DMS114 treated with DMSO at 0.1 percent for 48 hours (cell line): Measurements from ENCODE around the gene CDCA8.
"Not testable (repeated sequence)": the region's sequence is repeated elsewhere in the genome, so short reads cannot be mapped to it uniquely, and the experiment has no call there.

Experiments
- DNase-seq: peaks from one replicate; lab custom pipeline; 2025; ENCODE audit not compliant: unreplicated experiment; lab: John Stamatoyannopoulos, UW

CDCA8 gene

GRCh38 chr1:37732111-37732780 is 39.9 kb downstream of the CDCA8 start:
- DNase-seq = no peak

GRCh38 chr1:37734629-37735591 is 42.6 kb downstream of the CDCA8 start:
- DNase-seq = no peak

- DNase-seq = not testable (repeated sequence)
Observed at GRCh38 chr1:37737975-37738374, 45.7 kb downstream of the CDCA8 start.

GRCh38 chr1:37738619-37739018 is 46.3 kb downstream of the CDCA8 start:
- DNase-seq = not testable (repeated sequence)

DNA sequence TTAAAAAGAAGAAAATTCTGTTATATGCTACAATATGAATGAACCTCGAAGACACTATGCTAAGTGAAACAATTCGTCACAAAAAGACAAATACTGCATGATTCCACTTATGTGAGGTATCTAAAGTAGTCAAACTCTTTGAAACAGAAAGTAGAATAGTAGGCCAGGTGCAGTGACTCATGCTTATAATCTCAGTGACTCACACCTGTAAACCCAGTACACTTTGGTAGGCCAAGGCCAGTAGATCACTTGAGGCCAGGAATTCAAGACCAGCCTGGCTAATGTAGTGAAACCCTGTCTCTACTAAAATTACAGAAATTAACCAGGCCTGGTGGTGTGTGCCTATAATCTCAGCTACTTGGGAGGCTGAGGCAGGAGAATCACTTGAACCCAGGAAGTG is 46.9 kb downstream of the CDCA8 start:
- DNase-seq = no peak

DNA sequence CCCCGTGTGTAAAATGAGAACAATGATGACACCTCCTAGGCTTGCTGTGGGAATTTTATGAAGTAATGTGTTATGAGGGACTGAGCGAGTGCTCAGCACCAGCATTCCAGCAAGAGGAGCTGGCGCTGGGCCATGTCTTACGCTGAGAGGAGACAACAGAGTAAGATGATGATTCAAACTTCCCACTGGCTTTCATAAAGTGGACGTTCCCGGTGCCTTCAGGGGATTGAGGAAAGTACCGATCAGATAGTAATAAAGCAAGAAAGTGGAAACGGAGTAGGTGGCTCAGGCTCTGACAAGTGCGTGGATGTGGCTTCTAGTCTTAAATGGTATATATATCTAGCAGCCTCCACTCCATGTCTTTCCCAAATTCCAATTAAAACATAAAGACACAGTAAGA is 48.8 kb downstream of the CDCA8 start:
- DNase-seq = no peak

GRCh38 chr1:37741662-37742061 is 49.3 kb downstream of the CDCA8 start:
- DNase-seq = no peak

DNA sequence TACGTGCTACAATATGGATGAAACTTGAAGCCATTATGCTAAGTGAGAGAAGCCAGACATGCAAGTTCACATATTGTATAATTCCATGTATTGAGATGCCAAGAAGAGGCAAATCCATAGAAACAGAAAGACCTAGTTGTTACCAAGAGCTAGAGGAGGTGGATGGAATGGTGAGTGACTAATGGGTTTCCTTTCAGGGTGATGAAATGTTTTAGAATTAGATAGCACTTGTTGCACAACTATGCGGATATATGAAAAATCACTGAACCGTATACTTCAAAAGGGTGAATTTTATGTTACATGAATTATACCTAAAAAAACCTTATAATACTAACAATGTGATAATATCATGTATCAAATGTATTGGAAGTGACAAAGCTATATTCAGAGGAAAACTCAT is 54.5 kb downstream of the CDCA8 start:
- DNase-seq = no peak

GRCh38 chr1:37748565-37748964 is 56.2 kb downstream of the CDCA8 start:
- DNase-seq = no peak

DNA sequence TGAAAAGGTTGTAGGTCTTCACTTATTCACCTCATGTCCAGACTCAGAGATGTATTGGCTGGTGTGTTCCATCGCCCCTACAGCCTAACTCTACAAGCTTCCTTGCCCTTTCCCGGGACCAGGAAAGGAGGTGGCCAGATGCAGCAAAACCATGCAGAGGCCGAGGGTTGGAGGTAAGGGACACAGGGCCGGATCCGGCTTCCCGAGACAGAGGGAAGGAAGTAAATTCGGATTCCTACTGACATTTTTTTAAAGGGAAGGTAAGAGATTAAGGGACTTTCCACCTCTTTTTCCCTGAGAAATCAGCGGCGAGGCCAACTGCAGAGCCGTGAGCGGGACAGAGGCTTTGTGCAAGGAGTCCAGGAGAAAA is 59.9 kb downstream of the CDCA8 start:
- no peak for DNase-seq

GRCh38 chr1:37752583-37753471 is 60.5 kb downstream of the CDCA8 start:
- DNase-seq = no peak

DNA sequence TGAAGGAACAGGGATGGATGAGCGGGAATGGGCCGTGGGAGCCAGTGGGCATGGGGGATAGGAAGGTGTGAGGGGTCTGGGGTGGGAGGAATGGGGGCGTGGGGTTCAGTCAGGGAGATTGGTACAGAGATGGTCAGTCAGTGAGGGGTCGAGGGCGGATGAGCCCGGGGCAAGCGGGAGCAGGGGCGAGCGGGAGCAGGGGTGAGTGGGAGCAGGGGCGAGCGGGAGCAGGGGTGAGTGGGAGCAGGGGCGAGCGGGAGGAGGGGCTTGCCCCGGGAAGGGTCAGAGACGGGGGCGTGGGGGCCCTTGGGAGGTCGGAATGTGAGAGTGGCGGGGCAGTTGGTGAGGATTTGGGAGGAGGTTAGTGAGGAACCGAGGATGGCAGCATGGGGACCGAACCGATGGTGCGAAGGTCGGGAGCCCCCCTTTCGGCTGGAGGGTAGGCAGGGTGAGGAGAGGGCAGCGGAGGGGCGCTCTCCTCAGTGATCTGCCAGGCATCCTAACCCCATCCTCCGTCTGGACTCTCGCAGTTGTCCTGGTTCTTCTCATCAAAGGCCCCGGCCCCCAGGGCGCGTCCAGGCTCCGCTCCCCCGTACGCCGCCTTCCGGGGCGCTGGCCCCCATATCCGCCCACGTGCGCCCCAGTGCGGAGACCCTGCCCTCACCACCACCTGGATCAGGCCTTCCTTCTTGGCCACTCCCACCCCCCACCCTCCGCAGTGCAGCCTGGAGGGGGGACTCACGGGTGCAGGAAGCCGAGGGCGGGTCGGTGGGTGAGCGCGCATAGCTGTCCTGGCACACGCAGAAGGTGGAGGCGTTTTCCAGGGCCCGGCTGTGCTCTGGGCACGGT is 61.4 kb downstream of the CDCA8 start:
- no peak for DNase-seq

DNA sequence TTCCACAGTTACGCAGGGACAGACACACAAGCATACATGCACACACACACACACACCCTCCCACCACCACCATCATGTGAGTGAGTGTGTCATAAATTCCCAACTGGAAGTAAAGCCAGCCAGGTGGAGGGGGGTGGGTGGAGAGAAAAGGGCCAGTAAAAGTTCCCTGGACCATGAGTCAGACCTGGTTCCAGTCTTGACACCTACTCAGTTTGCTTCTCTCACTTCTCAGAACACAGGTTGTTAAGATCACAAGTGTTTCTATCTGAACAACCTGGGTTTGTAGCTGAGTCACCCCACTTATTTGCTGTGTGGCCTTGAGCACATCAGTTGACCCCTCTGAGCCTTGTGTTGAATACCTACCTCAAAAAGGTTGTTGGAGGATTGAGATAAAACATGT is 63.0 kb downstream of the CDCA8 start:
- no peak for DNase-seq

- no peak for DNase-seq
Observed at GRCh38 chr1:37755951-37756560, 63.7 kb downstream of the CDCA8 start.
